Keratinocyte (primary cell): ENCODE results near the gene JAK1. TPM values are rescaled to one million over a fixed set of nuclear protein-coding genes. Genes with fewer than 3 reads are reported as not detected.

Experiments
- DNase-seq: peaks from one replicate; pipeline ENCODE4 v3.0.0-alpha.2; 2011; ENCODE audit warnings: low read depth, missing footprints, low spot score
- FAIRE-seq: peaks from 2 replicates; lab custom pipeline; 2011; peaks lifted over from hg19 to GRCh38; lab: Jason Lieb, UNC
- H2AFZ ChIP-seq: 2 replicates; pipeline ENCODE4 v1.6.0; 2012; ENCODE audit warnings: low read length, control low read depth, inconsistent platforms; ENCODE audit not compliant: control insufficient read depth
- H3K27ac ChIP-seq: 2 replicates; pipeline ENCODE4 v1.5.1; 2011; ENCODE audit warnings: low read length; ENCODE audit not compliant: control insufficient read depth, insufficient read depth
- H3K27me3 ChIP-seq: 3 replicates; pipeline ENCODE4 v1.6.0; 2011; ENCODE audit warnings: low read length; ENCODE audit not compliant: control insufficient read depth, insufficient read depth; ENCODE audit errors: extremely low read depth
- H3K36me3 ChIP-seq, 2 experiments: 2 replicates in 1 of 2; 3 replicates in 1 of 2; pipeline ENCODE4 v1.5.1; 2011; ENCODE audit warnings: low read length in 2 of 2, mild to moderate bottlenecking in 1 of 2; ENCODE audit not compliant: control insufficient read depth in 2 of 2, insufficient read depth in 2 of 2; ENCODE audit errors: extremely low read depth in 1 of 2
- H3K4me1 ChIP-seq: 3 replicates; pipeline ENCODE4 v1.5.1; 2011; ENCODE audit warnings: low read length; ENCODE audit not compliant: control insufficient read depth, insufficient read depth; ENCODE audit errors: extremely low read depth
- H3K4me2 ChIP-seq: 3 replicates; pipeline ENCODE4 v1.6.0; 2011; ENCODE audit warnings: low read depth, low read length; ENCODE audit not compliant: control insufficient read depth, insufficient read depth; ENCODE audit errors: extremely low read depth
- H3K4me3 ChIP-seq, 3 experiments: fragments of 200-600 bp in 1 of 3; sonication (generic) in 1 of 3; 2 replicates in 2 of 3; 3 replicates in 1 of 3; pipeline ENCODE4 v1.5.1; 2011 to 2016; ENCODE audit warnings: low read length in 3 of 3, mild to moderate bottlenecking in 3 of 3, control low read depth in 2 of 3, inconsistent platforms in 1 of 3, low read depth in 1 of 3, mixed read lengths in 1 of 3, mixed run types in 1 of 3, moderate library complexity in 1 of 3; ENCODE audit not compliant: control insufficient read depth in 2 of 3, insufficient read depth in 2 of 3; ENCODE audit errors: extremely low read depth in 1 of 3
- H3K79me2 ChIP-seq: 2 replicates; pipeline ENCODE4 v1.6.0; 2012; ENCODE audit warnings: low read length; ENCODE audit not compliant: control insufficient read depth, insufficient read depth
- H3K9ac ChIP-seq: 3 replicates; pipeline ENCODE4 v1.6.0; 2011; ENCODE audit warnings: low read length; ENCODE audit not compliant: control insufficient read depth, insufficient read depth; ENCODE audit errors: extremely low read depth
- H3K9me1 ChIP-seq: 3 replicates; pipeline ENCODE4 v1.6.0; 2011; ENCODE audit warnings: low read length; ENCODE audit not compliant: control insufficient read depth, insufficient read depth; ENCODE audit errors: extremely low read depth
- H3K9me3 ChIP-seq: 2 replicates; pipeline ENCODE4 v1.5.1; 2012; ENCODE audit warnings: low read depth, low read length; ENCODE audit not compliant: control insufficient read depth
- H4K20me1 ChIP-seq: 3 replicates; pipeline ENCODE4 v1.6.0; 2011; ENCODE audit warnings: low read length; ENCODE audit not compliant: control insufficient read depth, insufficient read depth; ENCODE audit errors: extremely low read depth
- CTCF ChIP-seq, 3 experiments: IDR thresholded peaks in 1 of 3; conservative IDR thresholded peaks in 1 of 3; optimal IDR thresholded peaks in 1 of 3; 2 replicates in 2 of 3; 3 replicates in 1 of 3; pipeline versions ENCODE3 to v1.5.1; 2011; ENCODE audit warnings: low read length in 3 of 3, mild to moderate bottlenecking in 3 of 3, moderate library complexity in 2 of 3, control low read depth in 1 of 3, inconsistent platforms in 1 of 3; ENCODE audit not compliant: insufficient read depth in 2 of 3; ENCODE audit errors: extremely low read depth in 1 of 3
- EZH2 ChIP-seq: IDR thresholded peaks from one replicate; pipeline ENCODE4 v1.6.1; 2012; ENCODE audit warnings: inconsistent platforms, mild to moderate bottlenecking, low read length, moderate library complexity
- dilution Hi-C: fragments of 300-500 bp; cut with MboI; formaldehyde crosslinking; loops from one replicate; pipeline ENCODE4 v1.7.0; 2020; ENCODE audit warnings: low sequenced_read_pairs; ENCODE audit not compliant: extremely low pct_ligation_motif_present
- polyA plus RNA-seq, 5 experiments: library from polyadenylated mRNA; depleted of rRNA in 3 of 5; stranded (reverse) in 3 of 5; stranded (forward) in 1 of 5; unstranded in 1 of 5; fragments of >200 nt; gene quantifications; 1 replicate in 1 of 5; 2 replicates in 3 of 5; 3 replicates in 1 of 5; pipeline versions ENCODE4 v1.2.1 to v1.2.3, GENCODE V29; 2011 to 2012; ENCODE audit warnings: missing spikeins in 2 of 5, low read depth in 1 of 5, low replicate concordance in 1 of 5

Gene JAK1
- polyA plus RNA-seq, 1 donor (not counting 4 experiments of a cell fraction or from before 2014, with no cell fraction given): 50.9 TPM

- H3K4me3 ChIP-seq: no peak overlapping the region
- H3K27ac ChIP-seq: no peak overlapping the region
- DNase-seq: no peak
- H3K4me2 ChIP-seq: no peak overlapping the region
- H3K9me3 ChIP-seq: no peaks in the 10 kb centered on the region
- no peak overlapping the region for H3K9ac ChIP-seq
- H2AFZ ChIP-seq: no peak overlapping the region
- no peaks in the 10 kb centered on the region for H3K27me3 ChIP-seq
- no peaks in the 10 kb centered on the region for H3K4me1 ChIP-seq
- dilution Hi-C loops: no loop called here
- H4K20me1 ChIP-seq: no peaks in the 10 kb centered on the region
- no peaks in the 10 kb centered on the region for H3K79me2 ChIP-seq
- no peaks in the 10 kb centered on the region for H3K36me3 ChIP-seq
- H3K9me1 ChIP-seq: no peaks in the 10 kb centered on the region
- TF ChIP-seq EZH2: no peak
- no peak for TF ChIP-seq CTCF (optimal IDR thresholded peaks at IDR 0.05 in 1 of 3, IDR thresholded peaks at IDR 0.05 in 1 of 3, conservative IDR thresholded peaks at IDR 0.05 in 1 of 3; ENCODE audit: extremely low read depth in 1 of 3, insufficient read depth in 2 of 3, low read length in 3 of 3)
- no peak for FAIRE-seq
Measured at GRCh38 chr1:64814427-64814826, 151.9 kb downstream of the JAK1 start.

GRCh38 chr1:64811131-64811530 lies 155.2 kb downstream of the JAK1 start:
- DNase-seq (no peak), FAIRE-seq (no peak)
- Histone ChIP-seq H3K4me3 (no peak overlapping the region), H2AFZ (no peak overlapping the region), H3K9ac (no peak overlapping the region), H4K20me1 (no peaks in the 10 kb centered on the region), H3K9me1 (no peaks in the 10 kb centered on the region), H3K27me3 (no peaks in the 10 kb centered on the region), H3K27ac (no peak overlapping the region), H3K4me2 (no peak overlapping the region), H3K79me2 (no peaks in the 10 kb centered on the region), H3K9me3 (no peaks in the 10 kb centered on the region), H3K36me3 (no peaks in the 10 kb centered on the region), H3K4me1 (no peaks in the 10 kb centered on the region)
- TF ChIP-seq EZH2: no peak
- TF ChIP-seq CTCF (optimal IDR thresholded peaks at IDR 0.05 in 1 of 3, IDR thresholded peaks at IDR 0.05 in 1 of 3, conservative IDR thresholded peaks at IDR 0.05 in 1 of 3; ENCODE audit: extremely low read depth in 1 of 3, insufficient read depth in 2 of 3, low read length in 3 of 3): no peak
- dilution Hi-C loops: no loop called here
